WERI-Rb-1 (cell line): ENCODE data around the gene BRMS1L.

ENCODE experiments used
- DNase-seq: peaks from one replicate; pipeline ENCODE4 v3.0.0-alpha.2; 2020
- H3K27ac ChIP-seq: fragments of 250-450 bp; sonication (Bioruptor Pico); 2 replicates; pipeline ENCODE4 v1.5.1; 2020; ENCODE audit warnings: mild to moderate bottlenecking, moderate library complexity
- H3K27me3 ChIP-seq: fragments of 250-450 bp; sonication (Bioruptor Pico); 2 replicates; pipeline ENCODE4 v1.5.1; 2021; ENCODE audit warnings: mild to moderate bottlenecking, low read depth, moderate library complexity; ENCODE audit not compliant: insufficient read depth, severe bottlenecking
- H3K36me3 ChIP-seq: fragments of 250-450 bp; sonication (Bioruptor Pico); 2 replicates; pipeline ENCODE4 v1.5.1; 2020; ENCODE audit warnings: mild to moderate bottlenecking, moderate library complexity
- H3K4me3 ChIP-seq: 2 replicates; pipeline ENCODE4 v1.5.1; 2011; ENCODE audit warnings: low read depth, mild to moderate bottlenecking, control low read depth, low read length
- H3K9me3 ChIP-seq: fragments of 250-450 bp; sonication (Bioruptor Pico); 2 replicates; pipeline ENCODE4 v1.5.1; 2021; ENCODE audit warnings: mild to moderate bottlenecking, moderate library complexity; ENCODE audit not compliant: severe bottlenecking
- TF ChIP-seq, protein P1 (sequence below): IDR thresholded peaks from 2 replicates; pipeline ENCODE4 v1.5.1; 2011; ENCODE audit warnings: low read depth, mild to moderate bottlenecking, control low read depth, inconsistent platforms, low read length

BRMS1L gene

DNA sequence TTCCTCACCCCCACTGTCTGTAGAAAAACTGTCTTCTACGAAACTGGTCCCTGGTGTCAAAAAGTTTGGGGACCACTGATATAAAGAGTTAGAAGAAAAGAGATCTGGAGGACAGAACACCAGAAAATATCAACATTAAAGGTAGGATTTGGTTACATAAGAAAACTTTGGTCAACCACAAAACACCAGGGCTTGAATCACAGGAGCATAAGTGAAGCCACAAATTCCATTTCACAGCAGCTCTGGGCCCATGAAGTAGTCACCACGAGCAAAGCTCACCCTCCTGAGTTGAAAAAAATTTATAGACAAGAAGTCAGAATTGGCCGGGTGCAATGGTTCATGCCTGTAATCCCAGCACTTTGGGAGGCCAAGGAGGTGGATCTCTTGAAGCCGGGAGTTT lies 36.5 kb upstream of the BRMS1L start:
- Histone ChIP-seq H3K36me3 (no peaks in the 10 kb centered on the region), H3K9me3 (no peaks in the 10 kb centered on the region), H3K27me3 (no peaks in the 10 kb centered on the region), H3K4me3 (no peak overlapping the region), H3K27ac (no peak overlapping the region)
- DNase-seq = no peak
- TF ChIP-seq, protein P1, sequence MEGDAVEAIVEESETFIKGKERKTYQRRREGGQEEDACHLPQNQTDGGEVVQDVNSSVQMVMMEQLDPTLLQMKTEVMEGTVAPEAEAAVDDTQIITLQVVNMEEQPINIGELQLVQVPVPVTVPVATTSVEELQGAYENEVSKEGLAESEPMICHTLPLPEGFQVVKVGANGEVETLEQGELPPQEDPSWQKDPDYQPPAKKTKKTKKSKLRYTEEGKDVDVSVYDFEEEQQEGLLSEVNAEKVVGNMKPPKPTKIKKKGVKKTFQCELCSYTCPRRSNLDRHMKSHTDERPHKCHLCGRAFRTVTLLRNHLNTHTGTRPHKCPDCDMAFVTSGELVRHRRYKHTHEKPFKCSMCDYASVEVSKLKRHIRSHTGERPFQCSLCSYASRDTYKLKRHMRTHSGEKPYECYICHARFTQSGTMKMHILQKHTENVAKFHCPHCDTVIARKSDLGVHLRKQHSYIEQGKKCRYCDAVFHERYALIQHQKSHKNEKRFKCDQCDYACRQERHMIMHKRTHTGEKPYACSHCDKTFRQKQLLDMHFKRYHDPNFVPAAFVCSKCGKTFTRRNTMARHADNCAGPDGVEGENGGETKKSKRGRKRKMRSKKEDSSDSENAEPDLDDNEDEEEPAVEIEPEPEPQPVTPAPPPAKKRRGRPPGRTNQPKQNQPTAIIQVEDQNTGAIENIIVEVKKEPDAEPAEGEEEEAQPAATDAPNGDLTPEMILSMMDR = no peak

DNA sequence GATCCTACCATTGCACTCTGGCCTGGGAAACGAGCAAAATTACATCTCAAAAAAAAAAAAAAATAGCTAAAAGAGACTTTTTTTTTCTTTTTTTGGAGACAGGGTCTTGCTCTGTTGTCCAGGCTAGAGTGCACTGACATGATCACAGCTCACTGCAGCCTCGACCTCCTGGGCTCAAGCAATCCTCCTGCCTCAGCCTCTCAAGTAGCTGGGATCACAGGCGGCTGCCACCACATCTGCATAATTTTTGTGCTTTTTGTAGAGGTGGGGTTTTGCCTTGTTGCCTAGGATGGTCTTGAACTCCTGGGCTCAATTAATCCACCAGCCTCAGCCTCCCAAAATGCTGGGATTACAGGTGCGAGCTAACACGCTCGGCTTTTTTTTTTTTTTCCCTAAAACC lies 28.3 kb upstream of the BRMS1L start:
- no peak overlapping the region for H3K4me3 ChIP-seq

DNA sequence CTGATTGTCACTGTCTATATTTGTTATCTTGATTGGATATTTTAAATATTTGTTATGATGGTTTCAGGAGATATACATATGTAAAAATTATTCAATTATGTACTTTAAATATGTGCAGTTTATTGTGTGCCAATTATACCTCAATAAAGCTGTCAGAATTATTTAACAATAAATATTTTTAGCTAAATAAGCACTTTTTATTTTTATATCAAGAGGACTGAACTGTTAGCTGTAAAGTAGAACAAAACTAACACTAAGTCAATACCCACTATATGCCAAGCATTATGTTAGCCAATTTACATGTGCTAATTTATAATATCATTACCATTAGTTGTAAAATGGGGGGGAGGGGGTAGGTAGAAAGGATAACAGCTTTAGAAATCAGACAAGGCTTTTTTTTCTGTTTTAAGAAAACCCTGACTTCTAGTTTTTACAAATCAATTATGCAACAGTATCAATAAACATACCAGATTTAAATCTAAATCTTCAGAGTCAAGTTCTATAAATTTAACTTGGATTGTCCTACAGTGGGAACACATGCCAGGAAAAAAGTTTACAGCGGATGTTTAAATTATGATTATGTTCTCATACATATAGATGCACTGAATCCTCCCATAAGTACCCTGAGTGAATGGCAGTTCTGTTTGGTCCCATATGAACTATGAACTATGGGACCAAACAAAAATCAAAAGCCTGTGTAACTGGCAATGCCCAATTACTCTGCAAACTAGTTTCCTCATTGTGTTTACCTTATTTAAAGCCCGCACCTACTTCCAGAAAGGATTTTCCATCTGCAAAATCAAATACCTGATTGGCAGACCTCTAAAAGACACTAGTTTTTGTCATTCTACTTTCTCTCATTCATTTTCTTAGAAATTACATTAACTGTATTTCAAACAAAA lies 19.9 kb upstream of the BRMS1L start:
- TF ChIP-seq, protein P1 = no peak
- Histone ChIP-seq H3K9me3 (no peaks in the 10 kb centered on the region), H3K4me3 (no peak overlapping the region), H3K27me3 (no peaks in the 10 kb centered on the region), H3K27ac (no peak overlapping the region), H3K36me3 (peaks cover 4% of the 10 kb centered on the region)
- no peak for DNase-seq

More for the DNA sequence above, 28.3 kb upstream of the BRMS1L start:
- Histone ChIP-seq H3K27me3 (no peaks in the 10 kb centered on the region), H3K36me3 (no peaks in the 10 kb centered on the region), H3K27ac (no peak overlapping the region), H3K9me3 (no peaks in the 10 kb centered on the region)
- no peak for DNase-seq
- TF ChIP-seq, protein P1 = no peak

DNA sequence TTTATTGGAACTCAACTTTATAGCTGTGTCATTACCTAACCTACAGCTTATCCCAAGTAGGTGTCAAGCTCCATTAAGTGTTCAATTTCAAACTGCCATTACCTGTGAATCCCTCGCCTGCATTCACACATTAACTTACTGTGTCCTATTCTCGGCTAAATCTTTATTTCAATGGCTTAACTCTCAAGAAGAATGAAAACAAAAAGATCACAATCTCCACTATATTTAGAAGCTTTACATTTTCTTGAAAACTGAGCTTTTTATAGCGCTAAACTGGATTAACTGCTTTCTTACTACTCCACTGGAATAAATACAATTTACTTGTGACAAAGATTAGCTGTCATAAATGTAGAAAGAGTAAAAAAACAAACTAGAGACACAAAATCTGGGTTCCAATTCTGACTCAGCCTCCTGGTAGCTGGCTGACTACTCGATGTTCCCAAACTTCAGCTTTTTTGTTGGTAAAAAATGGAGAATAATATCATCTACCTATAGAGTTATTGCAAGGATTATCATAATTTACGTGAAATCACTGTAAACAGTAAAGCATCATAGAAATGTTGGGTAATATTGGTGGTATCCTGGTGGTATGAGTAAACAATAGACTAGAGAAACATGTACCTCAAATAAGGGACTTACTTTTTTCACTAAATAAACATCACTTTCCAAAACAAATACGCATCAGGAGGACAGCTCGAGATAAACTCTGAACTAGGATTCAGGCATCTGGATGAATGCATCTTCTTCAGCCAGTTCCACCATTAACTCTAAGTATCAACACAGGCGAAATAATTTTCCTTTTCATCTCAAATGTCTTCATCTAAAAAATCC lies 18.8 kb upstream of the BRMS1L start:
- H3K4me3 ChIP-seq = peak overlapping the region; percentile 76
- H3K27ac ChIP-seq = no peak overlapping the region
- no peaks in the 10 kb centered on the region for H3K27me3 ChIP-seq

DNA sequence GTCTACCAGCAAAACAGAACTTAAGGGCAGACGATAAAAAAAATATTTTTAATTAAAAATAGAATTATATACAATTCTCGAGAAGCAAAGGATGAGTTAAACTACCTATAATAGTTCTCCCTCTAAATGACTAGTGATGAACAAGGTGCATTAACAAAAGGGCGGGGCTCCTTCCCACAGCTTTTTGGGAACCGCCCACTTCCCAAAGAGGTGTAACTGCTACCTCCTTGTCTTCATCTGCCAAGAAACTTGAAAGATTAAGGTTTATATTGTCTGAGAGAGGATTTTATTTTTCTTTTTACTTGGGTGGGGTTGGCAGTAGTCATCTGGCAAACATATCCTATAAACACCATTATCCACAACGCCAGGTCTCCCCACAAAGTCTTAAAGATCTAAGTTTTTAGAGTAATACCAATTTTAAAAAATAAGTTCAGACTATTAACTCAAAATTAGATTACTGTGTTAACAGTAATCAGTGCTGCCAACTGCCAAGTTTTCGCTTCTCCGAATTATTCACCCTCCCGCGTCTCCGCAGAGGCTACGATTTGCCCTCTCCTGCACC lies 18.0 kb upstream of the BRMS1L start:
- peak; percentile 31 for DNase-seq
- TF ChIP-seq, protein P1 = no peak
- Histone ChIP-seq H3K36me3 (peaks cover 4% of the 10 kb centered on the region), H3K27ac (peak overlapping the region; percentile 87), H3K9me3 (peaks cover 3% of the 10 kb centered on the region), H3K4me3 (peak overlapping the region; percentile 76), H3K27me3 (no peaks in the 10 kb centered on the region)

More for the DNA sequence above, 18.8 kb upstream of the BRMS1L start:
- H3K9me3 ChIP-seq = peaks cover 1% of the 10 kb centered on the region
- peaks cover 4% of the 10 kb centered on the region for H3K36me3 ChIP-seq
- TF ChIP-seq, protein P1 = no peak
- no peak for DNase-seq
